Trophoblast cell (in vitro differentiated cells and primary cell): Measurements from ENCODE around the gene ZRANB1.

Experiments
- DNase-seq, 2 donors: peaks; one replicate each; pipeline ENCODE4 v3.0.0-alpha.2; 2016
- H2AFZ ChIP-seq: 2 replicates; pipeline ENCODE4 v1.6.1; 2013; ENCODE audit warnings: low read length, moderate library complexity, mild to moderate bottlenecking; ENCODE audit not compliant: insufficient read depth, poor library complexity
- H2AK5ac ChIP-seq: 2 replicates; pipeline ENCODE4 v1.6.1; 2013; ENCODE audit warnings: mild to moderate bottlenecking, low read length
- H2BK120ac ChIP-seq: 2 replicates; pipeline ENCODE4 v1.6.1; 2013; ENCODE audit warnings: low read length, mild to moderate bottlenecking, moderate library complexity; ENCODE audit not compliant: insufficient read depth, poor library complexity
- H2BK12ac ChIP-seq: 2 replicates; pipeline ENCODE4 v1.6.1; 2013; ENCODE audit warnings: mild to moderate bottlenecking, low read length, moderate library complexity
- H2BK5ac ChIP-seq: 2 replicates; pipeline ENCODE4 v1.6.1; 2013; ENCODE audit warnings: low read length, low read depth, moderate library complexity, mild to moderate bottlenecking; ENCODE audit not compliant: poor library complexity
- H3K14ac ChIP-seq: 2 replicates; pipeline ENCODE4 v1.6.1; 2013; ENCODE audit warnings: mild to moderate bottlenecking, low read length
- H3K18ac ChIP-seq: 2 replicates; pipeline ENCODE4 v1.6.1; 2013; ENCODE audit warnings: mild to moderate bottlenecking, low read length
- H3K23ac ChIP-seq: 2 replicates; pipeline ENCODE4 v1.6.1; 2013; ENCODE audit warnings: low read length
- H3K27ac ChIP-seq: 2 replicates; pipeline ENCODE4 v1.5.1; 2013; ENCODE audit warnings: low read depth, mild to moderate bottlenecking, inconsistent platforms, low read length, moderate library complexity
- H3K27me3 ChIP-seq: 2 replicates; pipeline ENCODE4 v1.6.1; 2013; ENCODE audit warnings: inconsistent platforms, mild to moderate bottlenecking, low read length, moderate library complexity; ENCODE audit not compliant: insufficient read depth
- H3K36me3 ChIP-seq, 2 experiments: 1 replicate in 1 of 2; 2 replicates in 1 of 2; pipeline ENCODE4 v1.6.1; 2013; ENCODE audit warnings: low read length in 2 of 2, mild to moderate bottlenecking in 2 of 2, moderate library complexity in 1 of 2; ENCODE audit not compliant: insufficient read depth in 2 of 2, control insufficient read depth in 1 of 2
- H3K4ac ChIP-seq: 2 replicates; pipeline ENCODE4 v1.6.1; 2013; ENCODE audit warnings: low read depth, mild to moderate bottlenecking, low read length, moderate library complexity
- H3K4me1 ChIP-seq, 2 experiments: 1 replicate in 1 of 2; 2 replicates in 1 of 2; pipeline ENCODE4 v1.6.1; 2013; ENCODE audit warnings: low read length in 2 of 2, mild to moderate bottlenecking in 2 of 2, moderate library complexity in 1 of 2; ENCODE audit not compliant: insufficient read depth in 2 of 2, control insufficient read depth in 1 of 2
- H3K4me2 ChIP-seq: 2 replicates; pipeline ENCODE4 v1.6.1; 2013; ENCODE audit warnings: inconsistent platforms, mild to moderate bottlenecking, low read length, moderate library complexity
- H3K4me3 ChIP-seq: 2 replicates; pipeline ENCODE4 v1.5.1; 2013; ENCODE audit warnings: mild to moderate bottlenecking, low read depth, low read length, inconsistent platforms
- H3K79me1 ChIP-seq: one replicate; pipeline ENCODE4 v1.6.1; 2013; ENCODE audit warnings: low read length
- H3K79me2 ChIP-seq: 2 replicates; pipeline ENCODE4 v1.6.1; 2013; ENCODE audit warnings: low read length, mild to moderate bottlenecking; ENCODE audit not compliant: control insufficient read depth, insufficient read depth, poor library complexity
- H3K9ac ChIP-seq: 2 replicates; pipeline ENCODE4 v1.6.1; 2013; ENCODE audit warnings: mild to moderate bottlenecking, low read length
- H3K9me3 ChIP-seq: 2 replicates; pipeline ENCODE4 v1.6.1; 2013; ENCODE audit warnings: low read depth, mild to moderate bottlenecking, control low read depth, inconsistent platforms, low read length; ENCODE audit not compliant: insufficient read depth
- H4K12ac ChIP-seq: 2 replicates; pipeline ENCODE4 v1.6.1; 2013; ENCODE audit warnings: low read depth, mild to moderate bottlenecking, low read length, moderate library complexity
- H4K8ac ChIP-seq: 2 replicates; pipeline ENCODE4 v1.6.1; 2013; ENCODE audit warnings: low read depth, mild to moderate bottlenecking, low read length, moderate library complexity
- H4K91ac ChIP-seq: one replicate; pipeline ENCODE4 v1.6.1; 2013; ENCODE audit warnings: low read depth, mild to moderate bottlenecking, low read length, moderate library complexity
- WGBS: extraction: QIAGEN DNeasy Blood & Tissue Kit; methylation state at CpG from one replicate; pipeline ENCODE4 v1.1.7; 2013; ENCODE audit warnings: missing lambda C conversion rate; ENCODE audit not compliant: insufficient read length, insufficient coverage; ENCODE audit errors: extremely low coverage; 5-methylcytosine and 5-hydroxymethylcytosine counted together

Gene ZRANB1

DNA sequence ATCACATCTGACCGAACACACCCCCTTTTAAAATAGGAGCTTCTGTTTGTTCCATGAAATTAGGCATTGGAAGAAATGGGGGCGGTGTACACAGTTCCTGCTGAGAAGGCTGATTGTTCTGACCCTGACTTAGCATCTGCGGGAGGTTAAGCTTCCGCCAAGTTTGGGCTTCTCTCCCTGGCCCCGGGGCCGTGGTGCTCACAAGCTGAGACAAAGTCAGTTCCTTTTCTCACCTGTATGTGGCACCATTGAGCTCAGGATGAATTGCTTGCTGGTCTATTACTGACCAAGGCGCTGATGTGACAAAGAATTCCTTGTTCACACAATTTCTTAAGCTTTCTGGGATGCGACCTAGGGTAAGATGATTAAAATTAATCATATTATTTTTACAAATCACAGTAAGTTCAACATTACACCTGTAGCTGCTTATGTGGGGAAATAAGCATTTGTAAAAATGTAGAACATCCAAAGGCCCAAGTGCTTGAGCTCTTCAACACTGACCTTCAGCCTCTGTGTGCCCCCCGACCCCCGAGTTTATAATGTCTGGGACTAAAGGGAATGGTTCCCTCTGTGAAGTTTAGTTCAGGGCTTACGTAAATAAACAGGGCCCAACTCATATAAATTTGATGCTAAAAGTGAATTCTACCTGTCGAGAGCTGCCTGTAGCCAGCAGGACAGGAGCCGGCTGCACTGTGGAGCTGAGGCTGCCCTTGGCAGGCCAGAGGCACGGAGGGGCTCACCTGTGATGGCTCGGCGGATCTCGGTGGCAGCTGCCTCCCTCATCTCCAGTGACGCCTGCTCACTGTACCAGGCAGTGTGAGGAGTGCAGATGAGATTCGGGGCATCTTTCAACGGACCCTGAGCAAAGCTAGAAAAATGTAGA, 50.8 kb downstream of the ZRANB1 start:
- H3K23ac ChIP-seq, result no peak overlapping the region
- no peak overlapping the region for H3K9ac ChIP-seq
- peaks cover 3% of the 10 kb centered on the region for H3K9me3 ChIP-seq
- no peak overlapping the region for H2AK5ac ChIP-seq
- H2BK12ac ChIP-seq, result no peak overlapping the region
- no peaks in the 10 kb centered on the region for H3K79me1 ChIP-seq
- no peak overlapping the region for H3K18ac ChIP-seq
- no peak overlapping the region for H3K4me2 ChIP-seq
- no peak overlapping the region for H2BK120ac ChIP-seq
- no peak overlapping the region for H4K12ac ChIP-seq
- no peaks in the 10 kb centered on the region for H3K79me2 ChIP-seq
- peaks cover 70 to 76% of the 10 kb centered on the region in 2 experiments for H3K36me3 ChIP-seq
- no peaks in the 10 kb centered on the region for H3K27me3 ChIP-seq
- no peak overlapping the region for H3K4me3 ChIP-seq
- H3K4me1 ChIP-seq, result no peaks in the 10 kb centered on the region
- H3K14ac ChIP-seq, result no peak overlapping the region
- no peak overlapping the region for H2BK5ac ChIP-seq
- DNase-seq, result peak; percentile 59 to 82
- H4K91ac ChIP-seq, result no peak overlapping the region
- H3K4ac ChIP-seq, result no peak overlapping the region
- no CpG with 5 or more reads among the region's 20 CpGs for WGBS
- H3K27ac ChIP-seq, result no peak overlapping the region
- H4K8ac ChIP-seq, result no peak overlapping the region
- no peak overlapping the region for H2AFZ ChIP-seq

DNA sequence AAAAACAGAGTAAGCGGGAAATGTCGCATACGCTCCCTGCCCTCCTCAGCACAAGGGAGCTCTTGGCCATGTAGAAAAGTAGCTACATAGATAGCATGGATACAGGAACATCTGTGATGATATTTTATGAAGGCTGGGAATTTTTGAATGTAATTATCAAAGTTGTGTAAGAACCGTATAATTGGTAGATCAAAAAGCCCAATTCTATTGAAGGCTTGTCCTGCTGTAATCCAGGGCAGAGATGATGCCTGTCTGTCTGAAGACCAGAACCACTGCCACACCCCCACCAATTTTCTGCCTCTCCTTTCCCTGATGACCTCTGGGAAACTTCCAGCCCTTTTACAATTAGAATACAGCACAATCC, 51.4 kb downstream of the ZRANB1 start:
- no peak overlapping the region for H4K8ac ChIP-seq
- H4K91ac ChIP-seq, result no peak overlapping the region
- H2AK5ac ChIP-seq, result no peak overlapping the region
- H2BK12ac ChIP-seq, result no peak overlapping the region
- H3K4me2 ChIP-seq, result no peak overlapping the region
- H3K23ac ChIP-seq, result no peak overlapping the region
- no peak overlapping the region for H3K18ac ChIP-seq
- no peak overlapping the region for H3K4ac ChIP-seq
- H3K79me1 ChIP-seq, result no peaks in the 10 kb centered on the region
- H3K27ac ChIP-seq, result no peak overlapping the region
- H3K9ac ChIP-seq, result no peak overlapping the region
- no peak overlapping the region for H3K4me3 ChIP-seq
- H3K36me3 ChIP-seq, result peaks cover 77 to 82% of the 10 kb centered on the region in 2 experiments
- no peak for DNase-seq
- no CpG with 5 or more reads among the region's 4 CpGs for WGBS
- H2BK5ac ChIP-seq, result no peak overlapping the region
- no peaks in the 10 kb centered on the region for H3K27me3 ChIP-seq
- no peaks in the 10 kb centered on the region for H3K4me1 ChIP-seq
- no peak overlapping the region for H3K14ac ChIP-seq
- no peak overlapping the region for H4K12ac ChIP-seq
- H2BK120ac ChIP-seq, result no peak overlapping the region
- H3K79me2 ChIP-seq, result no peaks in the 10 kb centered on the region
- H3K9me3 ChIP-seq, result peaks cover 3% of the 10 kb centered on the region
- H2AFZ ChIP-seq, result no peak overlapping the region

DNA sequence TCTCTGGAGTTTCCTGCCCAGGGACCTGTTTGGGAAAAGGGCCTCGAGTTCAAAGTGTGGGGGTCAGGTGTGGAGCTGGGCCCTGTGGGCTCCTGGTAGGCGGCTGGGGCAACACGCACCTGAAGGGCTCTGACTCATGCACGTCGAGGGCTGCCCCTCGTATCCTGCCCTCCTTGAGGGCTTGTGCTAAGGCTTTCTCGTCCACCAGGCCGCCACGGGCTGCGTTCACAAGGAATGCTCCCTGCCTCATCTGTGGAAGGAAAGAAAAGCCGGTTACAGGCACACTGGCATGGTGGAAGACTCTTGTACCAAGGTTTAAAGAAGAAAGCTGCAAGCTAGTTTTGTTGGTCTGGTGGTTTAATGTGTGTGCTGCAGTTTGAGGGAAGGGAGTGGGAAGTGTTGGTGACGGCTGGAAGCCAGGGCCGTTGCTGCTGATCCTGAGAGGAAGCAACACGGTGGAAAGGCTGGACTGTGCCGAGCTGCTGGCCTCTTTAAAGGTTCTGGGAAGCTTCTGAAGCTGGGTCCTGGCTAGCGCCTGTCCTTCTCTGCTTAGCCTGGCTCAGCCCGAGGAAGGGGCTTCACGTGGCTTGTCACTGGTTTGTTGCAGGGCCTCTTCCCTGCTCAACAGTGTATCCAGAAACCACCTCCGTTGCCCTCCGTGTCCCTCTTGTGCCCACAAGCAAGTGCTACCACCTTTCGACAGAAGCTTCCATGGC, 52.0 kb downstream of the ZRANB1 start:
- H3K79me2 ChIP-seq, result no peaks in the 10 kb centered on the region
- WGBS, result no CpG with 5 or more reads among the region's 21 CpGs

DNA sequence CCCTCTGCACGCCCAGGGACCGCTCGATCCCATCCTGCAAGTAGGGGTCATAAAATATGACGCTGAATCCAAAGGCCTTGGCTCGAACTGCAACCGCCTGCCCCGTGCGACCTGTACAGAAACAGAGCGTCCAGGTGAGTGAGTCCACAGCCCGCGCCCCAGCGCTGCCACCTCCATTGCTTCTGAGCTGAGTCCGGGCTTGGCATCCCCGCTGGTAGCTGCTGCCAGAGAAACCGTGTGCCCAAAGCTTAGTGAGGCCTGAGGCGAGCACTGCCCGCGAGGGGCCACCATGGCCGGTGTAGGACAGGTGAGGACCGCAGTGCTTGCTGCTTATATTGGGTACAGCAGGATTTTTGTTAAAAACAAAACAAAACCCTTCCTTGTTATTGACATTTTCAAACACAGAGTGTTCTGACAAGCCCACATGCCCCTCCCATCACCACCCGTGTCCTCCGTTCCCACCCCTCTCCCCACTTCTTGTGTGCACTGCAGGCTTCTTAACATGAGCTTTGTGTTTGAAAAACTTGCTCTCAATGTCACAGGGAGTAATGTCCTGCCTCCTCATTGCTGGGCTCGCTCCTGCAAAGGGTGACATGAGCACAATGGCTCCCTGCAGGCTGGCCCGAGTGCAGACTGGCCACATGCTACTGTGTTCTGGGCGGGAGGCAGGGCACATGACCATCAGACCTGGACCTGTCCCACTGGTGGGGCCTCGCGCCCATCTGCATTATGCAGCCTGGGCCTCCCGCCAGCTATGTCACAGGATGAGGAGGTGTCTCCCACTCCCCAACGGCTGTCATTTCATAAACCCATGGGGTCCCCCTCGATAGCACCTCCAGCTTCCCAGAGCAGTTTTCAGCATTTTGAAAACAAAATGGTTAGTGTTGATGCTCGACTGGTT, 52.9 kb downstream of the ZRANB1 start:
- H3K79me2 ChIP-seq, result no peaks in the 10 kb centered on the region
- DNase-seq, result no peak
- peaks cover 3% of the 10 kb centered on the region for H3K9me3 ChIP-seq
- no peaks in the 10 kb centered on the region for H3K4me1 ChIP-seq
- no peak overlapping the region for H3K4me3 ChIP-seq
- no peak overlapping the region for H2AFZ ChIP-seq
- H3K27ac ChIP-seq, result no peak overlapping the region
- no peak overlapping the region for H4K8ac ChIP-seq
- H3K79me1 ChIP-seq, result no peaks in the 10 kb centered on the region
- H2BK5ac ChIP-seq, result no peak overlapping the region
- H3K23ac ChIP-seq, result no peak overlapping the region
- no peak overlapping the region for H4K12ac ChIP-seq
- no peak overlapping the region for H3K9ac ChIP-seq
- no peak overlapping the region for H2BK12ac ChIP-seq
- no peak overlapping the region for H3K14ac ChIP-seq
- H3K4me2 ChIP-seq, result no peak overlapping the region
- H3K36me3 ChIP-seq, result peaks cover 86 to 89% of the 10 kb centered on the region in 2 experiments
- no peaks in the 10 kb centered on the region for H3K27me3 ChIP-seq
- H3K4ac ChIP-seq, result no peak overlapping the region
- no peak overlapping the region for H4K91ac ChIP-seq
- H3K18ac ChIP-seq, result no peak overlapping the region
- no peak overlapping the region for H2AK5ac ChIP-seq
- WGBS, result no CpG with 5 or more reads among the region's 31 CpGs
- no peak overlapping the region for H2BK120ac ChIP-seq

More for the DNA sequence above, 52.0 kb downstream of the ZRANB1 start:
- Histone ChIP-seq H4K91ac (no peak overlapping the region), H3K9ac (no peak overlapping the region), H3K18ac (no peak overlapping the region), H3K79me1 (no peaks in the 10 kb centered on the region), H3K23ac (no peak overlapping the region), H2AFZ (no peak overlapping the region), H3K4ac (no peak overlapping the region), H2AK5ac (no peak overlapping the region), H4K8ac (no peak overlapping the region), H3K27ac (no peak overlapping the region), H3K4me1 (no peaks in the 10 kb centered on the region), H3K14ac (no peak overlapping the region), H3K27me3 (no peaks in the 10 kb centered on the region), H2BK12ac (no peak overlapping the region), H2BK120ac (no peak overlapping the region), H3K4me3 (no peak overlapping the region), H3K9me3 (peaks cover 3% of the 10 kb centered on the region), H3K36me3 (peaks cover 82 to 85% of the 10 kb centered on the region in 2 experiments), H2BK5ac (no peak overlapping the region), H3K4me2 (no peak overlapping the region), H4K12ac (no peak overlapping the region)
- no peak for DNase-seq
